Adrenal gland (tissue), 12 donors: ENCODE results near the gene ZKSCAN3. TPM values are rescaled to one million over a fixed set of nuclear protein-coding genes. Genes with fewer than 3 reads are reported as not detected.

Experiments
- DNase-seq, 7 donors: peaks; one replicate each; pipeline ENCODE4 v3.0.0-alpha.2; 2019 to 2020
- H3K27ac ChIP-seq, 5 donors: fragments of 200-600 bp; sonication (generic) in 4 of 5; 1 replicate in 3 of 5; 2 replicates in 2 of 5; pipeline versions ENCODE4 v1.5.1 to v1.8.0; 2016 to 2020; ENCODE audit warnings: mild to moderate bottlenecking in 1 of 5
- H3K27me3 ChIP-seq: fragments of 200-600 bp; 2 replicates; pipeline ENCODE4 v1.8.0; 2021
- H3K36me3 ChIP-seq, 2 donors: fragments of 200-600 bp; replicated peaks in 1 of 2; 1 replicate in 1 of 2; 2 replicates in 1 of 2; pipeline versions ENCODE4 v1.5.1 to v1.8.0; 2018 to 2022
- H3K4me1 ChIP-seq, 2 donors: fragments of 200-600 bp; replicated peaks in 1 of 2; 1 replicate in 1 of 2; 2 replicates in 1 of 2; pipeline versions ENCODE4 v1.5.1 to v1.8.0; 2018 to 2021
- H3K4me3 ChIP-seq, 4 donors: fragments of 200-600 bp; sonication (generic) in 3 of 4; one replicate each; pipeline ENCODE4 v1.5.1; 2016 to 2018
- H3K9me3 ChIP-seq, 3 donors: fragments of 200-600 bp; sonication (generic) in 1 of 3; replicated peaks in 1 of 3; 1 replicate in 2 of 3; 2 replicates in 1 of 3; pipeline versions ENCODE4 v1.5.1 to v1.8.0; 2016 to 2021
- CTCF ChIP-seq, 6 experiments: fragments of 450-650 bp in 4 of 6; fragments of 200-600 bp in 2 of 6; sonication (generic) in 1 of 6; IDR thresholded peaks; 1 replicate in 5 of 6; 2 replicates in 1 of 6; pipeline versions ENCODE4 v1.5.1 to v1.8.0; 2016 to 2021; ENCODE audit warnings: antibody characterized with exemption in 6 of 6, mild to moderate bottlenecking in 2 of 6, moderate library complexity in 1 of 6
- POLR2A ChIP-seq, 2 donors: fragments of 450-650 bp; IDR thresholded peaks; one replicate each; pipeline ENCODE4 v1.6.1; 2017; ENCODE audit warnings: antibody characterized with exemption in 2 of 2, mild to moderate bottlenecking in 2 of 2, moderate library complexity in 1 of 2
- WGBS, 4 donors: extraction: QIAGEN DNeasy Blood & Tissue Kit in 2 of 4; methylation state at CpG; one replicate each; pipeline versions ENCODE4 v1.1.5 to v1.1.7; 2013 to 2017; 5-methylcytosine and 5-hydroxymethylcytosine counted together
- intact Hi-C, 2 donors: fragments of 100-400 bp; cut with DNase I; formaldehyde crosslinking; loops; one replicate each; pipeline versions ENCODE4 v1.14.1 to v1.15.0; 2022 to 2023
- polyA plus RNA-seq, 3 donors: library from polyadenylated mRNA; stranded (reverse); fragments of 200-250 nt in 2 of 3; fragments of 350-450 nt in 1 of 3; fragmentation: Illumina TruSeq in 1 of 3; extraction: RNeasy Lipid Tissue Mini Kit (QIAGEN cat#74804) in 1 of 3; gene quantifications; one replicate each; pipeline ENCODE4 v1.2.3, GENCODE V29; 2013 to 2014
- total RNA-seq, 9 donors: library from RNA; depleted of rRNA in 4 of 9; stranded (reverse); fragments of >200 nt in 4 of 9; fragments of 120-200 nt in 1 of 9; fragmentation: NEBNext Ultra II Directional in 1 of 9; extraction: Animal tissue kit (Norgen Biotek cat#: 25700) in 1 of 9; gene quantifications; one replicate each; pipeline versions ENCODE4 v1.1.0 to v1.2.4, GENCODE V29; 2013 to 2023
- donor health status: healthy with polysubstance abuse.
- donor health status: Bipolar disorder and iron deficiency.
- donor health status: DM: yes; HTN: yes; CAD: no.
- donor health status: DM: no; HTN: no; CAD: no.
- donor health status: DM: no; HTN: no; CAD: no.
- donor health status: DM: yes; HTN: yes; CAD: no.

ZKSCAN3 gene
- total and polyA plus RNA-seq, 12 donors = 1.4 to 12.4 (median 5.2) TPM

- no peaks in the 10 kb centered on the region for H3K9me3 ChIP-seq
- H3K4me3 ChIP-seq = peak overlapping the region in 3 of 4 donors; percentile 50 to 65 (median 54)
- peaks cover 0 to 8% of the 10 kb centered on the region in 2 donors for H3K4me1 ChIP-seq
- H3K27ac ChIP-seq = peak overlapping the region; percentile 57 to 91 (median 85)
- H3K36me3 ChIP-seq = peaks cover 0 to 19% of the 10 kb centered on the region in 2 donors
- peak; percentile 88 to 97 (median 93) for DNase-seq
- no peaks in the 10 kb centered on the region for H3K27me3 ChIP-seq
- WGBS, 4 donors = 12 to 27% (median 14%) methylated on average over 13 to 31 of the region's 31 CpGs
- peak; percentile 19 to 74 for TF ChIP-seq POLR2A (IDR thresholded peaks at IDR 0.05)
- TF ChIP-seq CTCF (IDR thresholded peaks at IDR 0.05) = peak; percentile 19 to 70 (median 55)
- intact Hi-C loops = no loop called here
These were observed 33.7 kb downstream of the ZKSCAN3 start for GRCh38 chr6:28383235-28384142.

GRCh38 chr6:28384143-28384533, 34.4 kb downstream of the ZKSCAN3 start:
- peaks cover 0 to 8% of the 10 kb centered on the region in 2 donors for H3K4me1 ChIP-seq
- H3K36me3 ChIP-seq = peaks cover 0 to 19% of the 10 kb centered on the region in 2 donors
- no peak overlapping the region for H3K4me3 ChIP-seq
- no peaks in the 10 kb centered on the region for H3K9me3 ChIP-seq
- DNase-seq = no peak
- H3K27me3 ChIP-seq = no peaks in the 10 kb centered on the region
- no peak for TF ChIP-seq POLR2A (IDR thresholded peaks at IDR 0.05)
- no peak for TF ChIP-seq CTCF (IDR thresholded peaks at IDR 0.05)
- 65 to 77% (median 72%) methylated on average over 2 of the region's 2 CpGs for WGBS, 4 donors
- intact Hi-C loops = no loop called here
- peak overlapping the region in 2 of 5 donors; percentile 88 to 91 for H3K27ac ChIP-seq

GRCh38 chr6:28390688-28391087, 40.9 kb downstream of the ZKSCAN3 start:
- H3K4me1 ChIP-seq = peaks cover 0 to 6% of the 10 kb centered on the region in 2 donors
- DNase-seq = no peak
- no peak overlapping the region for H3K4me3 ChIP-seq
- WGBS, 4 donors = 95 to 97% (median 96%) methylated on average over 8 of the region's 8 CpGs
- H3K9me3 ChIP-seq = no peaks in the 10 kb centered on the region
- H3K27ac ChIP-seq = no peak overlapping the region
- intact Hi-C loops = no loop called here
- H3K27me3 ChIP-seq = no peaks in the 10 kb centered on the region
- TF ChIP-seq POLR2A (IDR thresholded peaks at IDR 0.05) (no peak), CTCF (IDR thresholded peaks at IDR 0.05) (no peak)
- H3K36me3 ChIP-seq = peaks cover 0 to 42% of the 10 kb centered on the region in 2 donors

GRCh38 chr6:28393912-28394662, 44.3 kb downstream of the ZKSCAN3 start:
- peaks cover 7 to 23% of the 10 kb centered on the region in 2 donors for H3K4me1 ChIP-seq
- no peaks in the 10 kb centered on the region for H3K9me3 ChIP-seq
- intact Hi-C loops = no loop called here
- TF ChIP-seq POLR2A (IDR thresholded peaks at IDR 0.05) = no peak
- peak in 2 of 6 experiments; percentile 10 to 23 for TF ChIP-seq CTCF (IDR thresholded peaks at IDR 0.05)
- DNase-seq = no peak
- H3K27ac ChIP-seq = no peak overlapping the region
- H3K27me3 ChIP-seq = no peaks in the 10 kb centered on the region
- peaks cover 0 to 34% of the 10 kb centered on the region in 2 donors for H3K36me3 ChIP-seq
- WGBS, 4 donors = 70 to 96% (median 75%) methylated on average over 5 of the region's 5 CpGs
- H3K4me3 ChIP-seq = no peak overlapping the region
